Stimulated activated memory B cell treated with anti-CD40 and anti-IgM and Interleukin-4, amounts not matched to agents 10 μg/mL and 1 μg/mL and 100 μg/mL, for 72 hours (primary cell): ENCODE results near the gene PTPRM.

ENCODE experiments used
- ATAC-seq: fragments of 150-1000 bp; cut with Tn5 transposase; 2 replicates; pipeline ENCODE4 v1.10.0; 2021
- H3K27ac Mint-ChIP-seq: one replicate; pipeline ENCODE4 v1.8.0; 2022; ENCODE audit warnings: mild to moderate bottlenecking, mixed read lengths
- H3K27me3 Mint-ChIP-seq: one replicate; pipeline ENCODE4 v1.8.0; 2022; ENCODE audit warnings: mixed read lengths
- H3K36me3 Mint-ChIP-seq: one replicate; pipeline ENCODE4 v1.8.0; 2022; ENCODE audit warnings: mixed read lengths
- H3K4me1 Mint-ChIP-seq: one replicate; pipeline ENCODE4 v1.8.0; 2022; ENCODE audit warnings: mixed read lengths
- H3K4me3 Mint-ChIP-seq: one replicate; pipeline ENCODE4 v1.8.0; 2022; ENCODE audit warnings: mild to moderate bottlenecking, moderate library complexity, mixed read lengths
- H3K9me3 Mint-ChIP-seq: one replicate; pipeline ENCODE4 v1.8.0; 2022; ENCODE audit warnings: mixed read lengths

PTPRM gene

GRCh38 chr18:7850446-7850845, 283.3 kb downstream of the PTPRM start:
- H3K36me3 Mint-ChIP-seq: no peaks in the 10 kb centered on the region
- H3K27ac Mint-ChIP-seq: no peak overlapping the region
- no peak overlapping the region for H3K4me3 Mint-ChIP-seq
- peaks cover 10% of the 10 kb centered on the region for H3K9me3 Mint-ChIP-seq
- no peaks in the 10 kb centered on the region for H3K27me3 Mint-ChIP-seq
- ATAC-seq: no peak
- H3K4me1 Mint-ChIP-seq: no peaks in the 10 kb centered on the region

DNA sequence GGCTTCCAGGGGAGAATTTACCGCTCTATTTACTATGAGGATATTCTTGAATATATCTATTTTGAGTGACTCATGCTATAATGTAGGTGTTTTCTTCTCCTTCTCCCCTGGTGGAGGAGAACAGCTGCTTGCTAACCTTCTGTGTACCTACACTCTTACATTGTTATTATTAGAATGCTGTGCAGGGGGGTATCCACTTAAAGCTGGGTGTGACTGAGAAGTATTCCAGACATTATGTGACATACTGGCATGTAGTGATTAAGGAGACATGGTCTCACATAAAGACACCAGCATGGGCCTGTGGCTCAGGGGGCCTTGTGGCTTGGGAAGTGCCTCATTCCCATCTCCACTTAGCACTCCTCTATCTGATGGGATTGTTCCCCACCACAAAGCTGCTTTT, 287.9 kb downstream of the PTPRM start:
- H3K4me3 Mint-ChIP-seq: no peak overlapping the region
- no peak overlapping the region for H3K27ac Mint-ChIP-seq
- ATAC-seq: no peak
- H3K4me1 Mint-ChIP-seq: no peaks in the 10 kb centered on the region
- H3K36me3 Mint-ChIP-seq: no peaks in the 10 kb centered on the region
- no peaks in the 10 kb centered on the region for H3K27me3 Mint-ChIP-seq
- H3K9me3 Mint-ChIP-seq: peaks cover 8% of the 10 kb centered on the region

DNA sequence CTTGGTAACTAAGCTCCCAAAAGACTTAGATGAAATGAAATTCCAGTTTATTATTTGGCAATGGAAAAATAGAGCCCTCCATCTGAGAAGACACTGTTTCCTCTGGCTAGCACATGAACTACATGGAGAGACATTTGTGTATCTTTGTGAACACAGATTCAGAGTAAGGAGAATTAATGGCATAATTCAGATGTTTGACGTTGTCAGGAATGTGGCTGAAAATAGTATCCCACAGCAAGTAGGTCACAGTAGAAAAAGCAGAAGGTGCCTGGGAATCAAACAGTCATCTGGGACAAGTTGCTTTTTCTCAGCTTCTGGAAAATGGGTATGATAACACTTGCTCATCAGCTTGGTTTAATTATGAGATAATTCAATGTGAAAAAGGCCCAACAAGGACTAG, 288.6 kb downstream of the PTPRM start:
- H3K27me3 Mint-ChIP-seq: no peaks in the 10 kb centered on the region
- no peaks in the 10 kb centered on the region for H3K4me1 Mint-ChIP-seq
- H3K27ac Mint-ChIP-seq: no peak overlapping the region
- H3K36me3 Mint-ChIP-seq: no peaks in the 10 kb centered on the region
- peaks cover 8% of the 10 kb centered on the region for H3K9me3 Mint-ChIP-seq
- no peak for ATAC-seq
- H3K4me3 Mint-ChIP-seq: no peak overlapping the region

DNA sequence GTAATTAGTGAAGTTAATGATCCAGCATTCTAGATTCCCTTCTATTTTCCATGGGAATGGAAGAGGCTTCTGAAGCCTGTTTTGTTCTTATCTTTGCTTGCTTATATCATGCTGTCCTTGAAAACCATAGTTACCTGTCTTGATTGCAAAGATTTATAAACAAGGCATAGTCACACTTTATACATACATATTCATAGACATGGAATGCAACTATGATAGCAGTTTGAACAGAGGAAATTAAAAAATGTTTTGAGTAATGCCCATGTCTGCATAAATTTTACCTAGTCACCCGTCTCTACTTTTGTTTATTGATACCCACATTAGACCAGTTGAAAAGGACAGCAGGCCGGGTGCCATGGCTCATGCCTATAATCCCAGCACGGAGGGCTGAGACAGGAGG, 289.0 kb downstream of the PTPRM start:
- ATAC-seq: no peak
- Mint-ChIP-seq H3K27me3 (no peaks in the 10 kb centered on the region), H3K9me3 (peaks cover 8% of the 10 kb centered on the region), H3K4me3 (no peak overlapping the region), H3K27ac (no peak overlapping the region), H3K4me1 (no peaks in the 10 kb centered on the region), H3K36me3 (no peaks in the 10 kb centered on the region)

DNA sequence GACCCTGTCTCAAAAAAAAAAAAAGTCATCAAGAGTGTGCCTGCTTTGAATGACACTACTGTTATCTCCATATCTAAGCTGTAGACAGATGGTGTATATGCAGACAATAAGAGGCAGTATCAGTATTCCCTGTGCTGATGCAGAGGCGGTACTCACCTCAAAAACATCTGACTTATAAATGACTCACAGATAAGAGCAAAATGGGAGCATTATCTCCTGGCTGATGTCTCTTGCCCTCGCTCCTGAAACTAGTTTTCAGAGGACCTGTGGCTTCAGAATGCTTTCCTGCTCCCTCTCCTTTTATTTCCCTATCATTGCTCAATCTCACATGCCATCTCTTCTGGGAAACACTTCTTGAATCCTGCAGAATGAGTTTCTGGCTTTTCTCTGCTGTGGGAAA, 289.6 kb downstream of the PTPRM start:
- H3K27ac Mint-ChIP-seq: no peak overlapping the region
- no peaks in the 10 kb centered on the region for H3K27me3 Mint-ChIP-seq

DNA sequence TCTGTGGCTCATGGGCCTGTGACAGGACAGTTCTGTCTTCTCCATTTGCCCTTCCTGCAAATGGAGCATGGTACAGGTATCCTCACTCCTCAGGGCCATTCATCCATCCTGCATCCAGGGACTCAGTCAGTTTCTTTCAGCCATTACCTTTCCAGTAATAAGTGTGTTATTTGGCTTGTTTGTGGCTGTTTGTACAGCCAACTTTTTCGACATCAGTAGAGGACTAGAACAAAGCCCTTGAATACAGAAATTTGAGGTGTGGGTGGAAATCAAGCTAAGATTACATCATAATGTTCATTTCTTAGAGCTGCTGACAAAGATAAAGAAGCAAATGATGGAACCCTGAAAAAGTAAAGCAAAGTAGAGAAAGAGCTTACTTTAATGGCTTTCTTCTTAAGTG, 290.4 kb downstream of the PTPRM start:
- H3K27me3 Mint-ChIP-seq: no peaks in the 10 kb centered on the region
- ATAC-seq: no peak
- no peaks in the 10 kb centered on the region for H3K4me1 Mint-ChIP-seq
- H3K4me3 Mint-ChIP-seq: no peak overlapping the region
- no peak overlapping the region for H3K27ac Mint-ChIP-seq
- no peaks in the 10 kb centered on the region for H3K36me3 Mint-ChIP-seq
- H3K9me3 Mint-ChIP-seq: no peaks in the 10 kb centered on the region

More for the DNA sequence above, 289.6 kb downstream of the PTPRM start:
- H3K36me3 Mint-ChIP-seq: no peaks in the 10 kb centered on the region
- no peak for ATAC-seq
- peaks cover 4% of the 10 kb centered on the region for H3K9me3 Mint-ChIP-seq
- no peak overlapping the region for H3K4me3 Mint-ChIP-seq
- no peaks in the 10 kb centered on the region for H3K4me1 Mint-ChIP-seq

GRCh38 chr18:7859122-7859521, 292.0 kb downstream of the PTPRM start:
- H3K4me1 Mint-ChIP-seq: no peaks in the 10 kb centered on the region
- H3K27me3 Mint-ChIP-seq: no peaks in the 10 kb centered on the region
- ATAC-seq: no peak
- H3K9me3 Mint-ChIP-seq: no peaks in the 10 kb centered on the region
- no peak overlapping the region for H3K27ac Mint-ChIP-seq
- H3K4me3 Mint-ChIP-seq: no peak overlapping the region
- H3K36me3 Mint-ChIP-seq: no peaks in the 10 kb centered on the region

DNA sequence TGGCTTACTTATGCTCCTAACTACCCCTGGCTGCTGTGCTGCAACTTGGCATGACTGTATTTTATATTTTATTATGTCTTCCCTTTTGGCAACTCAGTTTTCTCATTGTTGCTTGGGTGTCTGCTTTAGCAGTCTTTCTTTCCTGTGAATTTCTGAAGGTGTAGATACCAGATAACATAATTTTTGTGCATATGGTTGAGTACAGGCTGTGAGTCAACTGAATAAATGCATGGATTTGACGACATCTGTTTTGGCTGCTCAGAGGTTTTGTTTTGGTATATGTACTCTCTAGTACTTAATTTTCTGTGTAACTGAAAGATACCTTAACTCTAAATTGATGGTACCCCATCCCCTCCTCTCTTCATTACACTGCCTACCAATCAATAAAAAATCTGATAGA, 303.1 kb downstream of the PTPRM start:
- H3K9me3 Mint-ChIP-seq: peaks cover 5% of the 10 kb centered on the region
- no peaks in the 10 kb centered on the region for H3K27me3 Mint-ChIP-seq
- H3K36me3 Mint-ChIP-seq: no peaks in the 10 kb centered on the region
- H3K4me1 Mint-ChIP-seq: no peaks in the 10 kb centered on the region
- H3K27ac Mint-ChIP-seq: no peak overlapping the region
- no peak overlapping the region for H3K4me3 Mint-ChIP-seq
- no peak for ATAC-seq

GRCh38 chr18:7870855-7871254, 303.7 kb downstream of the PTPRM start:
- ATAC-seq: no peak
- H3K4me1 Mint-ChIP-seq: no peaks in the 10 kb centered on the region
- H3K36me3 Mint-ChIP-seq: no peaks in the 10 kb centered on the region
- no peaks in the 10 kb centered on the region for H3K27me3 Mint-ChIP-seq
- H3K4me3 Mint-ChIP-seq: no peak overlapping the region
- H3K9me3 Mint-ChIP-seq: peaks cover 8% of the 10 kb centered on the region
- H3K27ac Mint-ChIP-seq: no peak overlapping the region

GRCh38 chr18:7871560-7872456, 304.7 kb downstream of the PTPRM start:
- Mint-ChIP-seq H3K27ac (no peak overlapping the region), H3K36me3 (no peaks in the 10 kb centered on the region), H3K27me3 (no peaks in the 10 kb centered on the region), H3K4me1 (no peaks in the 10 kb centered on the region), H3K9me3 (peaks cover 6% of the 10 kb centered on the region), H3K4me3 (no peak overlapping the region)
- ATAC-seq: no peak

GRCh38 chr18:7872569-7872968, 305.5 kb downstream of the PTPRM start:
- H3K4me3 Mint-ChIP-seq: no peak overlapping the region
- H3K36me3 Mint-ChIP-seq: no peaks in the 10 kb centered on the region
- H3K27me3 Mint-ChIP-seq: no peaks in the 10 kb centered on the region
- H3K4me1 Mint-ChIP-seq: no peaks in the 10 kb centered on the region
- H3K27ac Mint-ChIP-seq: no peak overlapping the region
- H3K9me3 Mint-ChIP-seq: peaks cover 6% of the 10 kb centered on the region
- no peak for ATAC-seq

DNA sequence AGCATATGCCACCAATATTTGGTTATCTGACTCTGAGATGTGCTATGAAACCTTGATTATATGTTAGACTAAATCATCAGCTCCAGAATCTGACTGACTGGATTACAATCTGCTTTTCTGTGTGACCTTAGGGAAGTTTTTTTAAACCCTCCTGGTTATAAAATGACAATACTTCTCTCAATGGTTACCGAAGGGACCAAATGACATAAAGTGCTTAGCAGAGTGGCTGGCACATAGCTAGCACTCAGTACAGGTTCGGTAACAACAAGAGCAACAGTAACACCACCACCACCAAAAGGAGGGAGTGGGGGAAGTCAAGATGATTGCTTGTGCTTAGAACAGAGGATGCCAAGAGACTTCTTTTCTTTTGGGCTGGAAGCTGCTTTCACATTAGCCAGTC, 306.2 kb downstream of the PTPRM start:
- Mint-ChIP-seq H3K27me3 (no peaks in the 10 kb centered on the region), H3K4me1 (no peaks in the 10 kb centered on the region), H3K27ac (no peak overlapping the region), H3K9me3 (peaks cover 3% of the 10 kb centered on the region), H3K4me3 (no peak overlapping the region), H3K36me3 (no peaks in the 10 kb centered on the region)
- ATAC-seq: no peak

GRCh38 chr18:7876354-7877104, 309.4 kb downstream of the PTPRM start:
- Mint-ChIP-seq H3K4me3 (no peak overlapping the region), H3K4me1 (no peaks in the 10 kb centered on the region), H3K27ac (no peak overlapping the region), H3K9me3 (peaks cover 3% of the 10 kb centered on the region), H3K36me3 (no peaks in the 10 kb centered on the region), H3K27me3 (no peaks in the 10 kb centered on the region)
- no peak for ATAC-seq

GRCh38 chr18:7877609-7878008, 310.5 kb downstream of the PTPRM start:
- no peak overlapping the region for H3K4me3 Mint-ChIP-seq
- peaks cover 3% of the 10 kb centered on the region for H3K9me3 Mint-ChIP-seq
- no peak for ATAC-seq
- no peak overlapping the region for H3K27ac Mint-ChIP-seq
- no peaks in the 10 kb centered on the region for H3K27me3 Mint-ChIP-seq
- H3K4me1 Mint-ChIP-seq: no peaks in the 10 kb centered on the region
- no peaks in the 10 kb centered on the region for H3K36me3 Mint-ChIP-seq

DNA sequence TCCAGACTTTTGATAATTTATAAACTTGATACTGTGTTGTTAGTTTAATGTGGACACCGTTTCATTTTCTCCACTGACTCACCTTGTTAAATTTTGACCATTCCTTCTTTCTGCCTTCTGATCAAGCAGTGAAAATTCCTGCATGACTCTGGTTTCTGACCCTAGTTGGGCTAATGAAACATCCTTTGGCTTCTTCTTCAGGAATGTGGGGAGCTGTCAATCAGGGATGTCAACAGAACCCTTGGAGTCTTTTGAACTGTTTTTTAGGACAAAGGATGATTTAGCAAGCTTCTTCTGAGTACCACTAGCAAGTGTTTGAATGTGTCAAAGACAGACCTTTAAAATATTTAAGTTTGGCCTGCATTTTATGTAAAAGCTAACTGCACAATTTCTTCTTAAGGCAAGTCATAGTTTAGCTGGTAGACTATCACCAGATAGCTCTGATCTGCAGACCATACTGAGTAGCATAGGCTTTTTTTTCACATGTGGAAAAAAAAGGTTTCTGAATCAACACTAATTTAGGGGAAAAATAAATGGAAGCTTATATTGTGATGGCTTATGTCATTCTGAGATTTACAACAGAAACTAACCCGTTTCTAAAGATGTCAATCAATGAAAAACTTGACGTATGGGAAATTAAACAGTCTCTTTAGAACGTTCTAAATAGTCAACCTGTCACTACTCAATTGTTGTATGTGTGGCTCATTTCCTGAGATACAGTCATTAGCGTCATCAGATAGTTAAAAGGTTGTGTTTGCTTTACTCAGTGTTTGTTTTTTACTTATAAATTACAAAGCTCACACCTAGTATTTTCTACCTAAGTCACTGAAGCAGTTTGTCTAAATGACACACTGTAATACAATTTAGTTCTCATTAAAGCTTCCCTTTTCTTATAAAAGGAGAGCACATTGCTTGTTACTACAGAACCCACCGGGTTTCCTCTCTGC, 311.4 kb downstream of the PTPRM start:
- no peaks in the 10 kb centered on the region for H3K36me3 Mint-ChIP-seq
- no peaks in the 10 kb centered on the region for H3K27me3 Mint-ChIP-seq
- no peak overlapping the region for H3K4me3 Mint-ChIP-seq
- no peaks in the 10 kb centered on the region for H3K4me1 Mint-ChIP-seq
- no peak for ATAC-seq
- no peak overlapping the region for H3K27ac Mint-ChIP-seq
- peaks cover 3% of the 10 kb centered on the region for H3K9me3 Mint-ChIP-seq
